GM10248 (cell line): ENCODE measurements around the gene EDEM1.

Experiments used
- CTCF ChIA-PET: fragments of 300-600 bp; sonication (Branson Sonifier 250); formaldehyde crosslinking; extraction: SDS; loops from one replicate; lab custom pipeline; 2021; ENCODE audit warnings: antibody characterized with exemption; lab: Yijun Ruan, JAX
- POLR2A ChIA-PET: fragments of 350-650 bp; sonication (Branson Sonifier 250); formaldehyde crosslinking; extraction: SDS; loops from one replicate; lab custom pipeline; 2020; ENCODE audit warnings: antibody characterized with exemption; lab: Yijun Ruan, JAX
- DNase-seq: peaks from one replicate; pipeline ENCODE4 v3.0.0; 2012; ENCODE audit errors: extremely low spot score
- TF ChIP-seq, protein P1 (sequence below): IDR thresholded peaks from 2 replicates; pipeline ENCODE4 v1.5.1; 2012; ENCODE audit warnings: mild to moderate bottlenecking, low read depth; ENCODE audit errors: extremely low read depth, missing control alignments, control extremely low read depth

The EDEM1 gene

GRCh38 chr3:5187156-5187919, at the start of gene EDEM1:
Gene EDEM1 (plus strand): TSS chr3:5187707. CDS start chr3:5187806, 99 bp downstream.
- TF ChIP-seq, protein P1, sequence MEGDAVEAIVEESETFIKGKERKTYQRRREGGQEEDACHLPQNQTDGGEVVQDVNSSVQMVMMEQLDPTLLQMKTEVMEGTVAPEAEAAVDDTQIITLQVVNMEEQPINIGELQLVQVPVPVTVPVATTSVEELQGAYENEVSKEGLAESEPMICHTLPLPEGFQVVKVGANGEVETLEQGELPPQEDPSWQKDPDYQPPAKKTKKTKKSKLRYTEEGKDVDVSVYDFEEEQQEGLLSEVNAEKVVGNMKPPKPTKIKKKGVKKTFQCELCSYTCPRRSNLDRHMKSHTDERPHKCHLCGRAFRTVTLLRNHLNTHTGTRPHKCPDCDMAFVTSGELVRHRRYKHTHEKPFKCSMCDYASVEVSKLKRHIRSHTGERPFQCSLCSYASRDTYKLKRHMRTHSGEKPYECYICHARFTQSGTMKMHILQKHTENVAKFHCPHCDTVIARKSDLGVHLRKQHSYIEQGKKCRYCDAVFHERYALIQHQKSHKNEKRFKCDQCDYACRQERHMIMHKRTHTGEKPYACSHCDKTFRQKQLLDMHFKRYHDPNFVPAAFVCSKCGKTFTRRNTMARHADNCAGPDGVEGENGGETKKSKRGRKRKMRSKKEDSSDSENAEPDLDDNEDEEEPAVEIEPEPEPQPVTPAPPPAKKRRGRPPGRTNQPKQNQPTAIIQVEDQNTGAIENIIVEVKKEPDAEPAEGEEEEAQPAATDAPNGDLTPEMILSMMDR = no peak
- POLR2A ChIA-PET = interaction anchor here (0.9 to 1.8 kb wide), 2 partner anchors 10 to 64 kb away, joined by 4 to 7 read pairs; no protein-coding TSS in a partner anchor
- CTCF ChIA-PET = interaction anchor here (0.8 to 4.5 kb wide), 5 partner anchors 20 to 475 kb away, joined by 3 to 30 read pairs (median 17); partner anchors contain the start of gene ARL8B
- DNase-seq = peak; percentile 98

- CTCF ChIA-PET = interaction anchor here (0.7 to 7.0 kb wide), 8 partner anchors 10 to 58 kb away, joined by 3 to 81 read pairs (median 8); partner anchors contain the start of genes ARL8B and EDEM1
These were observed 49.1 kb upstream of the EDEM1 start for GRCh38 chr3:5138214-5138981.

GRCh38 chr3:5140230-5140621, 47.3 kb upstream of the EDEM1 start:
- ChIA-PET CTCF (interaction anchor here (0.9 to 4.8 kb wide), 7 partner anchors 10 to 56 kb away, joined by 3 to 30 read pairs (median 4); partner anchors contain the start of gene EDEM1), POLR2A (interaction anchor here (0.6 kb wide), 1 partner anchor 17 kb away, joined by 6 read pairs; no protein-coding TSS in a partner anchor)
- DNase-seq = no peak
- TF ChIP-seq, protein P1 = no peak

More at GRCh38 chr3:5138214-5138981, 49.1 kb upstream of the EDEM1 start:
- POLR2A ChIA-PET = interaction anchor here (0.6 kb wide), 1 partner anchor 35 kb away, joined by 3 read pairs; no protein-coding TSS in a partner anchor
- TF ChIP-seq, protein P1 = no peak
- no peak for DNase-seq

GRCh38 chr3:5140839-5141238, 46.7 kb upstream of the EDEM1 start:
- POLR2A ChIA-PET = no interaction called here
- TF ChIP-seq, protein P1 = no peak
- DNase-seq = no peak
- CTCF ChIA-PET = interaction anchor here (0.9 to 3.6 kb wide), 3 partner anchors 10 to 26 kb away, joined by 3 to 18 read pairs (median 4); no protein-coding TSS in a partner anchor

GRCh38 chr3:5141760-5142159, 45.7 kb upstream of the EDEM1 start:
- ChIA-PET CTCF (no interaction called here), POLR2A (no interaction called here)
- DNase-seq = no peak
- TF ChIP-seq, protein P1 = no peak

DNA sequence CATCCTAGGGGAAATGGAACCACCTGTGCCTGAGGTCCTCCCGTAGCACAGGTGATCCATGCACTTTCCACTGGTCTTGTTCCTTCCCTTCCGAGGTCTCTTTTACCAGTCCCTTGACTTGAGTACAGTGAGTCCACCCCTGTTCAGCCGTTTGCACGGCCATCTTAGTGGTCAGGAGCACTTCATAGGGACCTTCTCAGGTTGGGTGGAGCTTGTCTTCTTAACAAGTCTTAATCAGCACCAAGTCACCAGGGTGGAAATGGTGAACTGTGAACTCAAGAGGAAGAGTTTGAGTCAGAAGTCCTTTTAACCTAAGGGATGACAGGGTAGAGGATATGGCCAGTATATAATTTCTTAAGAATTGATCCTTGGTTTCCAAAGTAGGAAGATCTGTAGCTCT, 44.0 kb upstream of the EDEM1 start:
- POLR2A ChIA-PET = no interaction called here
- CTCF ChIA-PET = interaction anchor here (1.3 kb wide), 1 partner anchor 24 kb away, joined by 4 read pairs; no protein-coding TSS in a partner anchor
- TF ChIP-seq, protein P1 = no peak
- DNase-seq = no peak
